ENCODE data around the gene KIF26A.

The KIF26A gene

DNA sequence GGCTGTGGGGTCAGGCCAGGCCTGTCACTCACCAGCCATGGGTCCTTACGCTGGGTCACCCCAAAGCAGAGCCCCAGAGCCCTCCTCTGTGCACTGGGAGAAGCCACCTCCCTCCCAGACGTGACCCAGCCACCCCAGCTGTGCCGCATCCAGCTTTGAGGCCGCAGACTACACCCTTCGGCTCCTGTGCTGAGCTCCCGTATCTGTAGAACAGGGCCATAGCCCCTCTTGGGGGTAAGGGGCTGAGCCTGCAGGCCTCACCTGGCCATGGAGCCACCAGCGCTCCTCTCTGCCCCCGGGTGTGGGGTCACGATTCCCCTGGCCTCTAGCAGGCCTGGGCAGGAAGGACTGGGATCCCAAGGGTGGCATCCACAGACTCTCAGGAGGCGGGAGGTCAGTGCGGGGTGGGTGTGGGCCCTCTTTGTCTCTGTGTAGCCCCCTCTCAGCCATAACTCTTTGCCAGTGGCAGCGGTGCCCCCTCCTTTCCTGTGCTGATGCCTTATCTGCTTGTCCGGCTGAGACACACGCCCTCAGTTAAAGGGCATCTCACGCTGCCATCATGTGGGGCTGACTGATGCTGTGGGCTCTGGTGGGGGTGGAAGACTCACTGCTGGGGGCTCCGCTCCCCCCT is 36.6 kb upstream of the KIF26A start:
- DNase-seq: no peak

DNA sequence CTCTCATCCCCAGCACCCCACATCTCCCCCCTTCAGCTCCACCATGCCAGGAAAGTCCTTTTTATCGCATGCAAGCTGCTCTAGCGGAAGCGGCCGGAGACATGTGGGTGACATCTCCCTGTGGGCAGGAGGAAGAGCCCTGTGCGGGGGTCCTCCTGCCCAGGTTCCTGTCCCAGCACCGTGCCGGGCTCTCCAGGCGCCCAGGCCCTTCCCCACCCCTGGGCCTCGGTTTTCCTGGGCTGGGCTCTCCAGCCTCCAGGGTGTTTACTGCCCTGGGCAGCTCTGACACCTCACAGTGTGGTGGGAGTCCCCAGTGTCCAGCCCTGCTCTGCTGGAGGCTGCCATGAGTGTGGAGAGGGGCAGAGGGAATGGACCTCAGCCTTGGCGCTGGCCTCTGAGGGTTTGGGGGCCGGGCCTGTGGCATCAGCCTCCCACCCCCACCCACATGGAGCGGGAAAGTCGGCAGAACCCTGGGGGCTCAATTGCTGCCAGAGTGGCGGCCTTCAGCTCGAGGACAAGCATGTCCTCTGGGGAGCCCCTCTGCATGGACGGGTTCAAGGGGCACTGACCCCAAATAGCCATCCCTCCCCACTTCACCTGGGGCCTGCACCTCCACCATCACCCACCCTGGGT is 36.0 kb upstream of the KIF26A start:
- no peak for DNase-seq

GRCh38 chr14:104103061-104103445 is 35.3 kb upstream of the KIF26A start:
- DNase-seq: no peak

DNA sequence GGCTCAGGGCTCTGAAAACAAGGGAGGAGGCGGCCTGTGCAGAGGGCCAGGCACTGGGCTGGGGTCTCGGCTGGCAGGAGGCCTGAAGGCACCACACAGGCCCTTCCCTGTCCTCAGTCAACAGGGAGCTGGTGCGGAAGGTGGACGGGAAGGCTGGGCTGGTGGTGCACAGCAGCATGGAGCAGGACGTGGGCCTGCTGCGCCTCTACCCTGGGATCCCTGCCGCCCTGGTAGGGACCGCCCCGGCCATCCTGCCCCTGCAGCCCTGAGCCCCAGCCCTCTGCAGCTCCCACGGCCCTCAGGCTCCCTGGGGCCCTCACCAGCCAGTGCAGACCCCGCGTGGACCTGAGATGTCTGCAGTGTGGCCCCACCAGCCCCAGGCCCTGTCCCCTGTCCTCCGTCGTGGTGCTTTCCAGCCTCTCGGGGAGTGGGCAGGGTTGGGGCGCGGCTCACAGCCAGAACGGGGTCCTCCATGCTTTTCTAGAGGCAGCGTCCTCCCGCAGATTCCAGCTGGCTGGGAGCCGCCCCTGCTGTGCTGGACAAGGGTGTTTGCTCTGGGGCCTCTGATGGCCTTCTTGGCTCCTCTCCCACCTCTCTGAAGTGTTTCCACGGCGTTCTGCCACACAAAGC is 34.8 kb upstream of the KIF26A start:
- no peak for DNase-seq

DNA sequence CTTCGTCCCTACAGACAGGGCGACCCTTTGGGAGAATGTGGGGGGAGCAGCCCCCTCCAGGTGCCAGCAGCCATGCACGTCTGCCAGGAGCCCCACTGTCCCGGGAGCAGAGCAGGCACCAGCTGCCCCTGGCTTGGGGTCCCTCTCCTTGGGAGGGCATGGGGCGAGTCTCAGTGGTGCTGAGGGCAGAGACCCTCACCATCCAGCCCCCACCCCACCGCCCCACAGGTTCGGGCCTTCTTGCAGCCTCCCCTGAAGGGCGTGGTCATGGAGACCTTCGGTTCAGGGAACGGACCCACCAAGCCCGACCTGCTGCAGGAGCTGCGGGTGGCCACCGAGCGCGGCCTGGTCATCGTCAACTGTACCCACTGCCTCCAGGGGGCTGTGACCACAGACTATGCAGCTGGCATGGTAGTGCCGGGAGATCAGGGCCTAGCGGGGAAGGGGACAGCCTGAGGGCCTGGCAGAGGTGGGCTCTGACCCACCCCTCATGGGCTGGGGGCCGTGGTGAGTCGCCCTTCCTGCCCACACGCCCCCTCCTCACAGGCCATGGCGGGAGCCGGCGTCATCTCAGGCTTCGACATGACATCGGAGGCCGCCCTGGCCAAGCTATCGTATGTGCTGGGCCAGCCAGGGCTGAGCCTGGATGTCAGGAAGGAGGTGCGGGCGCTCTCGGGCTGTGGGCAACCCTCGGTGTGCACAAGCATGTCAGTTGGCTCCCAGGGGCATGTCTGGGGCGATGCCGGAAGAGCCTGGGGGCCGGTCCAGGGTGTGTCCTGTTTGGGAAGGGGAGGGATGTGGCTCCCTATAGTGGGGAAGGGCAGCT is 34.1 kb upstream of the KIF26A start:
- no peak for DNase-seq

GRCh38 chr14:104105071-104105821 is 33.1 kb upstream of the KIF26A start:
- peak; percentile 0 for DNase-seq

GRCh38 chr14:104105822-104106470 is 32.4 kb upstream of the KIF26A start:
- no peak for DNase-seq

DNA sequence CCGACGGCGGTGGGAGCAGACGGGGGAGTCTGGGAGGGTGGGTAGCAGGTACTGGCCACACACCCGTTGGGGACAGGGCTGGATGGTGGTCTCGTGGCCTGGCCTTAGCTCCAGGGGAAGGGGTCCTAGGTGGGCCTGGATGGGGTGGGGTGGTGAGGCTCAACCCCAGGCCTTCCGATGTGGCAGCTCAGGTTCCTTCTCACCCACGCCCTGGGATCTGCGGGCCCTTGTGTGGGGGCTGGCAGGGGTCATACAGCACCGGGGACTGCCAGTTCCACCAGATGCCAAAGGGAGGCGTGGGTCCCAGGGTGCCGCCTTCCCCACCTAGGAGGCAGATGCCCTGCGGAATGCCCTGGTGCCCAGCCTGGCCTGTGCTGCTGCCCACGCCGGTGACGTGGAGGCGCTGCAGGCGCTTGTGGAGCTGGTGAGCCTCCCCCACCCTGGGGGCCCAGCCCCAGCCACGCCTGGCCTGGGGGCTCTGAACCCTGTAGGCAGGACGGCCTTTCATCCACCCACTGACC is 31.9 kb upstream of the KIF26A start:
- DNase-seq: no peak

- DNase-seq: no peak
Observed at GRCh38 chr14:104107101-104107581, 31.2 kb upstream of the KIF26A start.

DNA sequence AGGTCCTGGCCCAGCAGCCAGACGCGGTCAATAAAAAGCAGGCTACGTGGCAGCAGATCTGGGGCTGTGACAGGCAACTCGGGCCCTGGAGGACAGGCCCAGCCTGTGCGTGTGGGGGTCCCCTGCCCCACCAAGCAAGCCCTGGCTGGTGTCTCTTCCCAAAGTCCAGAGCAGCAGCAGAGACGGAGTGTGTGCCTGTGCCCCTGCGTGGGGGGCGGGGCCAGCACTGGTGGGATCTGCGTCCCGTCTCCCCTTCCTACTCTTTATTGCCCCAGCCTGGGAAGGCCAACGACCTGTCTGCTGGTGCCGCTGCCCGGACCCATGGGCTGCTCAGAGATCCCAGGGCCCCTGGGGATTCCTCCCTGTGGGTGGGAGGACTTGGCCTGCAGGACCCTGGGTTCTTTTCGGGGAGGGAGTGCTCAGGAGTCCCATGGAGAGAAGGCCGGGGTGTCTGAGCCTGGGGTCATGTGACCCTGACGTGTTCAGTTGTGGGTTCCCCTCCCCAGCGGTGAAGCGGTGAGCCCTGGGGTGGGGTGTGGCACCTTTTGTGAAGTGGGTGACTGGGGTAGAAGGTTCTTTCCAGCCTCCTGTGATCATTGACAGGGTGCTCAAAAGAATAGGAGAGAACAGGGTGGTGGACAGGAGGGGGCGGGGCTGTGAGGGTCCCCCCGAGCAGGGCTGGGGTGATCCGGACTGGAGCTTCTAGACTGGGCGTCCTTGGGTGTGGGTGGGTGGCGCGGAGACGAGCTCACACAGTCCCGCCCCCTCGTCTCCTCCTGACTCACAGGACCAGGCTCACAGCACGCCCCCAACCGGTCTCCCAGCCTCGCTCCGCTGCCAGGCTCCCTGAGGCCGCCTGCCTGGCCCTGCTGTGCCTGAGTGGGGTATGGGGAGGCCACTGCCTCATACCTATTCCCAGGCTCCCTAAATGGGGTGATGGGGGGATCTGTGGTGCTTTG is 30.5 kb upstream of the KIF26A start:
- no peak for DNase-seq

DNA sequence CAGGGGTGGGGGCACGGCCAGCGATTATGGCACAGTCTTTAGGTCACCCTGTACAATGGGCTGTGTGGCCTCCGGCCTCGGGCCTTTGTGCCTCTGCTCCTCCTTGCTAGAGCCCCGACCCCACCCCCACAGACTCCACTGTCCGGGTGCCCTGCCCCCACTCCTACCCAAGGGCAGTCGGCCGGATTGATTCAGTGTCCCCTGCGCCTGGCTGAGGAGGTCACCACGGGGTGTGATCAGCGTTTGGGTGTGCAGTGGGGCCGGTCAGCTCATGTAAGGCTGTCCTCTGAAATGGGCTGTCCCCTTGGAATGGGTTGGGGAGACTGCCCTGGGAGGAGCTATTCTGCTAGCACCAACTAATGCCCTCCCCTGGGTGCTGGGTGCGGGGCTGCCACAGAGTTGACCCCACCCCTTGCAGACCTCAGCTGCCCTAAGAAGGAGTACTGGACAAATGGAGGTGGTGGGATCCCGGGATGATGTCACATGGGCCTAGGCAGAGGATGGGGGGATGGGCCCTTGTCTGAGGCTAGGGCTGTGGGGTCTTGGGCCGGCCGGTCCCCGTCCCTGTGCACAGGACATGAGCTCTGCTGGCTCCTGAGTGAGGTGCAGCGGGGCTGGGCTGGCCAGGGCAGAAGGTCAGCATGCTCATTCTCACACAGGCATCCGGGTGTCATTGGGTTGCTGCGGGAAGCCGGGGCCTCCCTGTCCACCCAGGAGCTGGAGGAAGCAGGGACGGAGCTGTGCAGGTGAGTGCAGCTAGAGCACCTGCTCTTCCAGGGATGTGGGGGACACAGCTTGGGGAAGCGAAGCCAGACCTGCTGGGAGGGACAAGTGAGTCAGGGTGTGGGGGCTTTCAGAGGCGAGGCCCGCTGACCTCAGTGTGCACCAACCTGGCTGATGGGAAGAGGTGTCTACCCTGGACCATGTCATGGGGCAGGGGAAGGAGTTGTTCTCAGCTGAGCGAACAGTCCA is 29.5 kb upstream of the KIF26A start:
- DNase-seq: no peak

DNA sequence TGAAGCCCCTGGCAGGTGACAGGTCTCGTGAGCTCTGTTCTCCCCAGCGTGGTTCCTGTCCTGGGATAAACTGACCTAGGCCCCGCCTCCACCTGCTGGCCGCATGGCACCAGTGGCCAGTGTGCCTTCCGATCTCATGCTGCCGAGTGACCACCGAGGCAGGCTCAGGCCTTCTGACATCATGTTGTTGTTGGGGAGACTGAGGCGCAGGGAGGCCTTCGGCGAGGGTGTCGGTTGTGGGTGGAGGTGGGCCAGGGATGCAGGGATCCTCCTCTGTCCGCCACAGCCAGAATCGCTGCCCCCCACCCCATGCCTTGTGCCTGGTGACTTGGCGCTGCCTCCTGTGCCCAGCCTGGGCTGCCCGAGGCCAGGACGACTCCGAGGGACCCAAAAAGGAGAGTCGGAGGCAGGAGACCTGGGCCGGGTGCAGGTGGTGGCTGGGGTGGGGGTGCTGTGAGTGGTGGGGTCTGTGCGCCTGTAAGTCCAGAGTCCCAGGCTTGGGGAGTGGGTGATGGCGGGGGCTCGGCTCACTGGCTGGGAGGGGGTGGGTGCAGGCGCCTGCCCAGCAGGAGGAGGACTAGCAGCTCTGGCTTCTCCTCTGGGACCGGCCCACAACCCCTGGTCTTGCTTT is 28.5 kb upstream of the KIF26A start:
- DNase-seq: no peak

DNA sequence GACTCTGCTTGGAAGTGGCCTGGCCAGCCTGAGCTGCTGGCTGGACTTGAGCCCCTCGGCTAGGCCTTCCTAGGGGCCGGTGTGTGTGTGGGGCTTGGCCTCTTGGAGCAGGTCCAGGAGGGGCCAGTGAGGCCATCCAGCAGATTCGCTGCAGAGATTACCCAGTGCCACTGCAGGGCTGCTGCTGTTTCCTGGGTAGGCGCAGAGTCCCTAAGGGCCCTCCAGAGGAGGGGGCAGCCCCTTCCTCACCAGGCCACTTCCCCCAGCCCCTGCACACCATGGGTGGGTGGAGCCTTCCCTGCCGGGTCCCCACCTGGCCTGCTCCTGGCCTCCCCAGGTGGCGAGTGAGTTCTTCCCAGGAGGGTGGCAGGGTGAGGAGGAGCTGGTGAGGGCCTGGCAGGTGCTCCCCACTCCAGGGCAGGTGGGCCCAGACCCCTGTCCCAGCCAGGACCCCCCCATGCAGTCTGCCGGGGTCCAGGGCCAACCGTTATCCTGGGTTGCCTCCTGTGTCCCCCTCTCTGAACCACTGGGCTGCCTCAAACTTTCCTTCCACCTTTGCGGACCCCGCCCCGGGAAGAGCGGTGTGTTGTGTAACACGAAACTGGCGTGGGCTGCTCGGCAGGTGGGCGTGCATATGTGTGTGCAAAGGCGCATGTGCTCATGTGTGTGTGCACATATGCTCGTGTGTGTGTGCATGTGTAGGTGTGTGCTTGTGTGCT is 27.7 kb upstream of the KIF26A start:
- no peak for DNase-seq

DNA sequence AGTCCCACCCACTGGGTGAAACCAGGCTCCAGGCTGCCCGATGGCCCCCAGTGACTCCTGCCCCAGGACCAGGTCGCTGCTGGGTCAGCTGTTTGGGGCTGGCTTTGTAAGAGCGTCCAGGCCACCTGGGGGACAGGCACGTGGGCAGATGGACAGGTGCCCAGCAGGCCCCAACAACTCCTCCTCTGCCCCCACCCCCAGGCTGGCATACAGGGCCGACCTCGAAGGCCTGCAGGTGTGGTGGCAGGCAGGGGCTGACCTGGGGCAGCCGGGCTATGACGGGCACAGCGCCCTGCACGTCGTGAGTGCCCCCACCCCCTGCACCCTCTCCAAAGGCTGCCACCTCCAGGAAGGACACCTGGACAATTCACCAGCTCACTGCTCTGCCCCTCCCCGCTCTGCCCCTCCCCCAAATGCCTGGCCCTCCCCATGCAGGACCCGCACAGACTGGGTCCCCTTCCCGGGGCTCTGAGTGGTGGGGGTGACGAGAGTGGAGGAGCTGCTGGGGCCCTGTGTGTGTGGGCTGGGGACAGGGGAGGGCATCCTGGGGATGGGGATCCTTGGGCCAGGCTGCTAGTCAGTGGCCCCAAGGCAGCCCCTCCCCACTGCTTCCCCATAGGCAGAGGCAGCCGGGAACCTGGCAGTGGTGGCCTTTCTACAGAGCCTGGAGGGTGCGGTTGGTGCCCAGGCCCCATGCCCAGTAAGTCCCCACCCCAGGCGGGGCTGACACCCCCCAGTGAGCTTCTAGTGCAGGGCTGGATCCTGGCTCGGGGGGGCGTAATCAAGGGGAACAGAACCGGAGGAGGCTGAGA is 26.9 kb upstream of the KIF26A start:
- no peak for DNase-seq

- DNase-seq: no peak
Observed at GRCh38 chr14:104112113-104112505, 26.3 kb upstream of the KIF26A start.

GRCh38 chr14:104112609-104113571 is 25.5 kb upstream of the KIF26A start:
- no peak for DNase-seq

Measured in CD4-positive, alpha-beta T cell treated with Interleukin-17A for 4 hours (primary cell).